Measurements from ENCODE around the gene RNF166.

DNA sequence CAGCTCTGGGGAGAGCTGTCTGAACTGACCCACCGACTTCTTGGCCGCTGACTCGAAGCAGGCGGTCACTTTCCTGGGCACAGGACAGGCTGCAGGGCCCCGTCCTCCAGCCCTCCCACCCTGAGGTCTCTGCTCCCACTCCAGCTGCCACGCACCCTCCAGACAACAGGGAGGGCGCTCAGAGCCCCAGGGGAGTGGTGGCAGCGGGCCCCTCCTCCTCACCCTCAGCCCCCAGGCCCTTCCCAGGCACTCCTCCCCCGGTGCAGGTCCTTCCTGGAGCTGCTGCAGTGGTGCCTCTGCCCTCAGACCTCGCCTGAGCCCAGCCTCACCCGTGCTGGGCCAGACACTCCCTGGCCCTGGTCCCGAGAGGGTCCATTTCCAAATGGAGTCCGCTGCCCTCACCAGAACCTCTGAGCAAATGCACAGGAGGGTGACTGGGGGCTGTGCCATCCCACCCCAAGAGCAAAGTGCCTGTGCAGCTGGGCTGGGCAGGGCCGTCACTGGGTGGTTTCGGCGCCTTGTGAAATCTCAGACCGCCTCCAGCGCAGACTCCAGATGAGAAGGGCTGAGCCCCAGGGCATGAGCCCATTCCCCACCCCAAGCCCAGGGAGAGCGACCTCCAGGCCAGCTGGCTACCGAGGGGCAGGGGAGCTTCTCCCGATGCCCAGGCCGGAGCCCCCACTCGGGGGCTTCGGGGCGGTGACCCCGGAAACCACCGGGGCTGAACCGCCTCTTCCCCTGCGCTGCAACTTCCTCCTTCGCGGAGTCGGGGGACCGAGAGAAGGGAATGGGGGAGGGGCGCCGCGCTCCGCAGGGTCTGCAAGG lies 56.1 kb downstream of the RNF166 start:
- TF ChIP-seq CTCF (IDR thresholded peaks at IDR 0.05; ENCODE audit: borderline replicate concordance, extremely low read depth, low read length, poor library complexity, severe bottlenecking) = no peak
- TF ChIP-seq EZH2 (IDR thresholded peaks at IDR 0.05; ENCODE audit: borderline replicate concordance, low read depth, low read length, severe bottlenecking) = no peak

Measured in DND-41 (cell line).